HEK293T (cell line): ENCODE measurements around the gene PHACTR3.

ENCODE experiments used
- BHLHE40 ChIP-seq: fragments of 450-650 bp; IDR thresholded peaks from 2 replicates; pipeline ENCODE4 v1.6.1; 2016; ENCODE audit warnings: mild to moderate bottlenecking, moderate library complexity, borderline replicate concordance
- FOXM1 ChIP-seq: fragments of 450-650 bp; IDR thresholded peaks from 2 replicates; pipeline ENCODE4 v1.6.1; 2017; ENCODE audit warnings: mild to moderate bottlenecking, borderline replicate concordance
- SP1 ChIP-seq: fragments of 450-650 bp; IDR thresholded peaks from 2 replicates; pipeline ENCODE4 v1.6.1; 2017

GRCh38 chr20:59750209-59750840, 146.0 kb downstream of the PHACTR3 start:
- no peak for TF ChIP-seq FOXM1
- no peak for TF ChIP-seq SP1
- no peak for TF ChIP-seq BHLHE40
